Bronchial smooth muscle cell (primary cell): ENCODE results near the gene GPR143. TPM values are rescaled to one million over a fixed set of nuclear protein-coding genes. Genes with fewer than 3 reads are reported as not detected.

Experiments
- total RNA-seq: library from RNA; depleted of rRNA; stranded (reverse); fragments of >200 nt; gene quantifications from 2 replicates; pipeline ENCODE4 v1.2.1, GENCODE V29; 2014

The GPR143 gene
- total RNA-seq: not detected in 2 replicates

GRCh38 chrX:9765737-9766097 lies at the start of gene GPR143:
Gene GPR143, minus strand, starts transcription at chrX:9765847. Its CDS starts 30 bp downstream, at chrX:9765817.

GRCh38 chrX:9785944-9786797 lies 20.5 kb upstream of the GPR143 start, which contains the start of gene SHROOM2:
Gene SHROOM2, plus strand, starts transcription at chrX:9786429. Its CDS starts 117 bp downstream, at chrX:9786546.

Other genes starting within 250 kb of the GPR143 start
- under 0.01 and 0.09 TPM in 2 replicates for gene SHROOM2, start 20.6 kb upstream of the GPR143 start, total RNA-seq
- gene CLDN34, start 201.5 kb upstream of the GPR143 start, total RNA-seq: not detected in 2 replicates